GM12865 (cell line): ENCODE data around the gene DIDO1.

Experiments
- DNase-seq: peaks from one replicate; pipeline ENCODE4 v3.0.0; 2010; ENCODE audit warnings: low read depth
- H3K4me3 ChIP-seq: 2 replicates; pipeline ENCODE4 v1.5.1; 2011; ENCODE audit warnings: mild to moderate bottlenecking, low read depth, low read length, control low read depth
- CTCF ChIP-seq: IDR thresholded peaks from 2 replicates; pipeline ENCODE4 v1.5.1; 2011; ENCODE audit warnings: low read length, control low read depth, low read depth, inconsistent platforms; ENCODE audit not compliant: insufficient read depth; ENCODE audit errors: missing control alignments

DIDO1 gene

GRCh38 chr20:62947532-62948300, 21.4 kb upstream of the DIDO1 start:
- no peak overlapping the region for H3K4me3 ChIP-seq
- no peak for DNase-seq
- no peak for TF ChIP-seq CTCF

- DNase-seq = no peak
- no peak overlapping the region for H3K4me3 ChIP-seq
- no peak for TF ChIP-seq CTCF
These were observed 20.6 kb upstream of the DIDO1 start for GRCh38 chr20:62946918-62947317.

GRCh38 chr20:62945771-62946339, 19.6 kb upstream of the DIDO1 start:
- DNase-seq = no peak
- no peak for TF ChIP-seq CTCF
- H3K4me3 ChIP-seq = no peak overlapping the region

GRCh38 chr20:62944746-62945145, 18.4 kb upstream of the DIDO1 start:
- DNase-seq = no peak
- no peak overlapping the region for H3K4me3 ChIP-seq
- TF ChIP-seq CTCF = no peak

GRCh38 chr20:62944184-62944583, 17.9 kb upstream of the DIDO1 start:
- H3K4me3 ChIP-seq = no peak overlapping the region
- TF ChIP-seq CTCF = no peak
- no peak for DNase-seq

- no peak for TF ChIP-seq CTCF
- H3K4me3 ChIP-seq = no peak overlapping the region
- DNase-seq = no peak
These were observed 17.1 kb upstream of the DIDO1 start for GRCh38 chr20:62943396-62943795.

- no peak for TF ChIP-seq CTCF
- no peak overlapping the region for H3K4me3 ChIP-seq
- DNase-seq = no peak
These were observed 16.2 kb upstream of the DIDO1 start for GRCh38 chr20:62942456-62942855.
